ENCODE measurements around the gene IFIH1. TPM values are rescaled to one million over a fixed set of nuclear protein-coding genes. Genes with fewer than 3 reads are reported as not detected.

Gene IFIH1
- total RNA-seq, 1 donor from 2014 or later = 2.6 TPM

GRCh38 chr2:162257425-162257824, 61.1 kb downstream of the IFIH1 start:
- DNase-seq (ENCODE audit: low read depth) = no peak
- Histone ChIP-seq H3K4me3 (ENCODE audit: low read depth, low read length) (no peak overlapping the region), H3K27me3 (ENCODE audit: control insufficient read depth, insufficient read depth, low read length) (no peaks in the 10 kb centered on the region), H3K36me3 (ENCODE audit: control insufficient read depth, insufficient read depth, low read length) (no peaks in the 10 kb centered on the region)
- no peak for TF ChIP-seq CTCF (IDR thresholded peaks at IDR 0.05; ENCODE audit: insufficient read depth, low read length, severe bottlenecking)
- no peak for FAIRE-seq

GRCh38 chr2:162256591-162256991, 61.9 kb downstream of the IFIH1 start:
- no peak for TF ChIP-seq CTCF (IDR thresholded peaks at IDR 0.05; ENCODE audit: insufficient read depth, low read length, severe bottlenecking)
- FAIRE-seq (no peak), DNase-seq (ENCODE audit: low read depth) (peak; percentile 59)
- no peaks in the 10 kb centered on the region for H3K27me3 ChIP-seq (ENCODE audit: control insufficient read depth, insufficient read depth, low read length)
- H3K36me3 ChIP-seq (ENCODE audit: control insufficient read depth, insufficient read depth, low read length) = no peaks in the 10 kb centered on the region
- no peak overlapping the region for H3K4me3 ChIP-seq (ENCODE audit: low read depth, low read length)

GRCh38 chr2:162254236-162254871, 64.1 kb downstream of the IFIH1 start:
- FAIRE-seq (no peak), DNase-seq (ENCODE audit: low read depth) (no peak)
- H3K4me3 ChIP-seq (ENCODE audit: low read depth, low read length) = no peak overlapping the region
- H3K27me3 ChIP-seq (ENCODE audit: control insufficient read depth, insufficient read depth, low read length) = no peaks in the 10 kb centered on the region
- H3K36me3 ChIP-seq (ENCODE audit: control insufficient read depth, insufficient read depth, low read length) = no peaks in the 10 kb centered on the region
- TF ChIP-seq CTCF (IDR thresholded peaks at IDR 0.05; ENCODE audit: insufficient read depth, low read length, severe bottlenecking) = no peak

- no peaks in the 10 kb centered on the region for H3K27me3 ChIP-seq (ENCODE audit: control insufficient read depth, insufficient read depth, low read length)
- FAIRE-seq (no peak), DNase-seq (ENCODE audit: low read depth) (no peak)
- no peak for TF ChIP-seq CTCF (IDR thresholded peaks at IDR 0.05; ENCODE audit: insufficient read depth, low read length, severe bottlenecking)
- H3K36me3 ChIP-seq (ENCODE audit: control insufficient read depth, insufficient read depth, low read length) = no peaks in the 10 kb centered on the region
- no peak overlapping the region for H3K4me3 ChIP-seq (ENCODE audit: low read depth, low read length)
These were observed 65.0 kb downstream of the IFIH1 start for GRCh38 chr2:162253435-162253834.

- no peak for FAIRE-seq
These were observed 66.3 kb downstream of the IFIH1 start for GRCh38 chr2:162252153-162252552.

More at GRCh38 chr2:162252153-162252552, 66.3 kb downstream of the IFIH1 start:
- DNase-seq (ENCODE audit: low read depth) = no peak
- no peak for TF ChIP-seq CTCF (IDR thresholded peaks at IDR 0.05; ENCODE audit: insufficient read depth, low read length, severe bottlenecking)
- H3K36me3 ChIP-seq (ENCODE audit: control insufficient read depth, insufficient read depth, low read length) = no peaks in the 10 kb centered on the region
- H3K4me3 ChIP-seq (ENCODE audit: low read depth, low read length) = no peak overlapping the region
- no peaks in the 10 kb centered on the region for H3K27me3 ChIP-seq (ENCODE audit: control insufficient read depth, insufficient read depth, low read length)
